Measurements from ENCODE around the gene AAMP.
"Not testable (repeated sequence)": the region's sequence is repeated elsewhere in the genome, so short reads cannot be mapped to it uniquely, and the experiment has no call there.

AAMP gene

GRCh38 chr2:218280260-218280870 is 10.4 kb upstream of the AAMP start:
- H3K27ac ChIP-seq (ENCODE audit: low read length) = no peak overlapping the region
- H3K9me3 ChIP-seq (ENCODE audit: insufficient read depth, low read depth, low read length) = no peaks in the 10 kb centered on the region
- H3K4me1 ChIP-seq (ENCODE audit: insufficient read depth, low read length) = no peaks in the 10 kb centered on the region
- no peak overlapping the region for H3K9ac ChIP-seq (ENCODE audit: low read depth, low read length)
- H3K4me3 ChIP-seq (ENCODE audit: low read length) = no peak overlapping the region
- H3K36me3 ChIP-seq (ENCODE audit: insufficient read depth, low read depth, low read length) = peaks cover 30% of the 10 kb centered on the region
- H3K27me3 ChIP-seq (ENCODE audit: insufficient read depth, low read length) = no peaks in the 10 kb centered on the region

GRCh38 chr2:218278531-218279360 is 8.8 kb upstream of the AAMP start:
- H3K9me3 ChIP-seq (ENCODE audit: insufficient read depth, low read depth, low read length) = no peaks in the 10 kb centered on the region
- no peak overlapping the region for H3K9ac ChIP-seq (ENCODE audit: low read depth, low read length)
- no peak overlapping the region for H3K27ac ChIP-seq (ENCODE audit: low read length)
- H3K4me3 ChIP-seq (ENCODE audit: low read length) = no peak overlapping the region
- peaks cover 46% of the 10 kb centered on the region for H3K36me3 ChIP-seq (ENCODE audit: insufficient read depth, low read depth, low read length)
- H3K4me1 ChIP-seq (ENCODE audit: insufficient read depth, low read length) = no peaks in the 10 kb centered on the region
- H3K27me3 ChIP-seq (ENCODE audit: insufficient read depth, low read length) = no peaks in the 10 kb centered on the region

GRCh38 chr2:218277921-218278320 is 8.0 kb upstream of the AAMP start:
- peaks cover 48% of the 10 kb centered on the region for H3K36me3 ChIP-seq (ENCODE audit: insufficient read depth, low read depth, low read length)
- no peak overlapping the region for H3K27ac ChIP-seq (ENCODE audit: low read length)
- H3K27me3 ChIP-seq (ENCODE audit: insufficient read depth, low read length) = no peaks in the 10 kb centered on the region
- H3K4me3 ChIP-seq (ENCODE audit: low read length) = no peak overlapping the region
- H3K4me1 ChIP-seq (ENCODE audit: insufficient read depth, low read length) = no peaks in the 10 kb centered on the region
- H3K9ac ChIP-seq (ENCODE audit: low read depth, low read length) = no peak overlapping the region
- no peaks in the 10 kb centered on the region for H3K9me3 ChIP-seq (ENCODE audit: insufficient read depth, low read depth, low read length)

- Histone ChIP-seq H3K9me3 (ENCODE audit: insufficient read depth, low read depth, low read length) (no peaks in the 10 kb centered on the region), H3K4me3 (ENCODE audit: low read length) (no peak overlapping the region), H3K36me3 (ENCODE audit: insufficient read depth, low read depth, low read length) (peaks cover 48% of the 10 kb centered on the region), H3K9ac (ENCODE audit: low read depth, low read length) (no peak overlapping the region), H3K4me1 (ENCODE audit: insufficient read depth, low read length) (no peaks in the 10 kb centered on the region), H3K27ac (ENCODE audit: low read length) (no peak overlapping the region), H3K27me3 (ENCODE audit: insufficient read depth, low read length) (no peaks in the 10 kb centered on the region)
Observed at GRCh38 chr2:218276986-218277755, 7.2 kb upstream of the AAMP start.

- Histone ChIP-seq H3K4me1 (ENCODE audit: insufficient read depth, low read length) (peaks cover 8% of the 10 kb centered on the region), H3K9ac (ENCODE audit: low read depth, low read length) (no peak overlapping the region), H3K4me3 (ENCODE audit: low read length) (no peak overlapping the region), H3K9me3 (ENCODE audit: insufficient read depth, low read depth, low read length) (no peaks in the 10 kb centered on the region), H3K36me3 (ENCODE audit: insufficient read depth, low read depth, low read length) (peaks cover 48% of the 10 kb centered on the region), H3K27me3 (ENCODE audit: insufficient read depth, low read length) (no peaks in the 10 kb centered on the region), H3K27ac (ENCODE audit: low read length) (no peak overlapping the region)
Observed at GRCh38 chr2:218275371-218276072, 5.6 kb upstream of the AAMP start.

GRCh38 chr2:218274586-218274985 is 4.6 kb upstream of the AAMP start:
- Histone ChIP-seq H3K9ac (ENCODE audit: low read depth, low read length) (no peak overlapping the region), H3K9me3 (ENCODE audit: insufficient read depth, low read depth, low read length) (no peaks in the 10 kb centered on the region), H3K4me1 (ENCODE audit: insufficient read depth, low read length) (peaks cover 8% of the 10 kb centered on the region), H3K27me3 (ENCODE audit: insufficient read depth, low read length) (no peaks in the 10 kb centered on the region), H3K27ac (ENCODE audit: low read length) (no peak overlapping the region), H3K4me3 (ENCODE audit: low read length) (no peak overlapping the region), H3K36me3 (ENCODE audit: insufficient read depth, low read depth, low read length) (peaks cover 44% of the 10 kb centered on the region)

GRCh38 chr2:218273908-218274249 is 3.9 kb upstream of the AAMP start:
- H3K36me3 ChIP-seq (ENCODE audit: insufficient read depth, low read depth, low read length) = peaks cover 40% of the 10 kb centered on the region
- H3K4me1 ChIP-seq (ENCODE audit: insufficient read depth, low read length) = peaks cover 10% of the 10 kb centered on the region

GRCh38 chr2:218273214-218273907 is 3.4 kb upstream of the AAMP start:
- H3K9me3 ChIP-seq (ENCODE audit: insufficient read depth, low read depth, low read length); H3K27me3 ChIP-seq (ENCODE audit: insufficient read depth, low read length); H3K9ac ChIP-seq (ENCODE audit: low read depth, low read length); H3K4me3 ChIP-seq (ENCODE audit: low read length); H3K27ac ChIP-seq (ENCODE audit: low read length): not testable (repeated sequence)
- H3K4me1 ChIP-seq (ENCODE audit: insufficient read depth, low read length) = peaks cover 10% of the 10 kb centered on the region
- H3K36me3 ChIP-seq (ENCODE audit: insufficient read depth, low read depth, low read length) = peaks cover 38% of the 10 kb centered on the region

More at GRCh38 chr2:218273908-218274249, 3.9 kb upstream of the AAMP start:
- H3K27me3 ChIP-seq (ENCODE audit: insufficient read depth, low read length) = no peaks in the 10 kb centered on the region
- no peak overlapping the region for H3K9ac ChIP-seq (ENCODE audit: low read depth, low read length)
- H3K27ac ChIP-seq (ENCODE audit: low read length) = no peak overlapping the region
- no peaks in the 10 kb centered on the region for H3K9me3 ChIP-seq (ENCODE audit: insufficient read depth, low read depth, low read length)
- no peak overlapping the region for H3K4me3 ChIP-seq (ENCODE audit: low read length)

GRCh38 chr2:218272531-218273212 is 2.7 kb upstream of the AAMP start:
- no peak overlapping the region for H3K27ac ChIP-seq (ENCODE audit: low read length)
- H3K36me3 ChIP-seq (ENCODE audit: insufficient read depth, low read depth, low read length) = peaks cover 35% of the 10 kb centered on the region
- H3K27me3 ChIP-seq (ENCODE audit: insufficient read depth, low read length) = no peaks in the 10 kb centered on the region
- no peak overlapping the region for H3K9ac ChIP-seq (ENCODE audit: low read depth, low read length)
- peaks cover 10% of the 10 kb centered on the region for H3K4me1 ChIP-seq (ENCODE audit: insufficient read depth, low read length)
- no peak overlapping the region for H3K4me3 ChIP-seq (ENCODE audit: low read length)
- no peaks in the 10 kb centered on the region for H3K9me3 ChIP-seq (ENCODE audit: insufficient read depth, low read depth, low read length)

- no peak overlapping the region for H3K4me3 ChIP-seq (ENCODE audit: low read length)
- no peak overlapping the region for H3K9ac ChIP-seq (ENCODE audit: low read depth, low read length)
- no peaks in the 10 kb centered on the region for H3K9me3 ChIP-seq (ENCODE audit: insufficient read depth, low read depth, low read length)
- H3K36me3 ChIP-seq (ENCODE audit: insufficient read depth, low read depth, low read length) = peaks cover 41% of the 10 kb centered on the region
- no peaks in the 10 kb centered on the region for H3K27me3 ChIP-seq (ENCODE audit: insufficient read depth, low read length)
- peaks cover 10% of the 10 kb centered on the region for H3K4me1 ChIP-seq (ENCODE audit: insufficient read depth, low read length)
- H3K27ac ChIP-seq (ENCODE audit: low read length) = no peak overlapping the region
Observed at GRCh38 chr2:218271865-218272530, 2.1 kb upstream of the AAMP start.
